Measurements from ENCODE around the gene TRIM9. TPM values are rescaled to one million over a fixed set of nuclear protein-coding genes. Genes with fewer than 3 reads are reported as not detected.
A peak's percentile ranks its signal among the peaks of the same experiment; 100 is the strongest.
"Not testable (repeated sequence)": the region's sequence is repeated elsewhere in the genome, so short reads cannot be mapped to it uniquely, and the experiment has no call there.

Gene TRIM9
- total RNA-seq, 2 donors from 2014 or later, result 0.44 to 1.3 TPM

GRCh38 chr14:51004352-51004800 lies 90.5 kb downstream of the TRIM9 start:
- Histone ChIP-seq H3K27me3 (no peaks in the 10 kb centered on the region), H3K9me3 (no peaks in the 10 kb centered on the region), H3K36me3 (no peaks in the 10 kb centered on the region), H3K4me3 (no peak overlapping the region), H3K4me1 (peaks cover 0 to 22% of the 10 kb centered on the region in 2 donors), H3K27ac (peak overlapping the region in 1 of 2 donors; percentile 29)
- TF ChIP-seq CTCF (IDR thresholded peaks at IDR 0.05), result no peak
- DNase-seq (ENCODE audit: low spot score), result no peak

- peaks cover 0 to 22% of the 10 kb centered on the region in 2 donors for H3K4me1 ChIP-seq
- no peaks in the 10 kb centered on the region for H3K36me3 ChIP-seq
- no peak overlapping the region for H3K27ac ChIP-seq
- no peak overlapping the region for H3K4me3 ChIP-seq
- DNase-seq (ENCODE audit: low spot score), result no peak
- no peaks in the 10 kb centered on the region for H3K9me3 ChIP-seq
- H3K27me3 ChIP-seq, result no peaks in the 10 kb centered on the region
- TF ChIP-seq CTCF (IDR thresholded peaks at IDR 0.05), result no peak
Observed at GRCh38 chr14:51002406-51002999, 92.4 kb downstream of the TRIM9 start.

GRCh38 chr14:51000566-51000965 lies 94.3 kb downstream of the TRIM9 start:
- no peaks in the 10 kb centered on the region for H3K27me3 ChIP-seq
- no peak for DNase-seq (ENCODE audit: low spot score)
- no peak for TF ChIP-seq CTCF (IDR thresholded peaks at IDR 0.05)

GRCh38 chr14:50999726-51000125 lies 95.2 kb downstream of the TRIM9 start:
- no peak for DNase-seq (ENCODE audit: low spot score)
- H3K4me3 ChIP-seq, result no peak overlapping the region
- no peaks in the 10 kb centered on the region for H3K27me3 ChIP-seq
- H3K27ac ChIP-seq, result no peak overlapping the region
- H3K9me3 ChIP-seq, result no peaks in the 10 kb centered on the region
- H3K4me1 ChIP-seq, result peaks cover 0 to under 1% of the 10 kb centered on the region in 2 donors
- TF ChIP-seq CTCF (IDR thresholded peaks at IDR 0.05), result no peak
- H3K36me3 ChIP-seq, result no peaks in the 10 kb centered on the region

More at GRCh38 chr14:51000566-51000965, 94.3 kb downstream of the TRIM9 start:
- Histone ChIP-seq H3K4me1 (peaks cover 0 to 9% of the 10 kb centered on the region in 2 donors), H3K4me3 (no peak overlapping the region), H3K36me3 (no peaks in the 10 kb centered on the region), H3K9me3 (no peaks in the 10 kb centered on the region), H3K27ac (no peak overlapping the region)

GRCh38 chr14:50998612-50999011 lies 96.3 kb downstream of the TRIM9 start:
- Histone ChIP-seq H3K9me3 (no peaks in the 10 kb centered on the region), H3K4me1 (no peaks in the 10 kb centered on the region), H3K36me3 (no peaks in the 10 kb centered on the region), H3K27ac (no peak overlapping the region), H3K4me3 (no peak overlapping the region), H3K27me3 (no peaks in the 10 kb centered on the region)
- no peak for TF ChIP-seq CTCF (IDR thresholded peaks at IDR 0.05)
- DNase-seq (ENCODE audit: low spot score), result no peak

- H3K4me1 ChIP-seq, result no peaks in the 10 kb centered on the region
- DNase-seq (ENCODE audit: low spot score), result no peak
- H3K9me3 ChIP-seq, result no peaks in the 10 kb centered on the region
- no peak overlapping the region for H3K4me3 ChIP-seq
- H3K27me3 ChIP-seq, result no peaks in the 10 kb centered on the region
- TF ChIP-seq CTCF (IDR thresholded peaks at IDR 0.05), result no peak
- no peak overlapping the region for H3K27ac ChIP-seq
- H3K36me3 ChIP-seq, result no peaks in the 10 kb centered on the region
Observed at GRCh38 chr14:50997712-50998111, 97.2 kb downstream of the TRIM9 start.

- not testable (repeated sequence) for H3K27ac ChIP-seq; H3K27me3 ChIP-seq; H3K4me1 ChIP-seq; H3K4me3 ChIP-seq; H3K9me3 ChIP-seq; DNase-seq (ENCODE audit: low spot score); H3K36me3 ChIP-seq
Observed at GRCh38 chr14:50994158-50994557, 100.7 kb downstream of the TRIM9 start.

All from right atrium auricular region (tissue), 2 donors.